NCI-H146 treated with DMSO at 0.1 percent for 48 hours (cell line): ENCODE data around the gene EPS8.

Source experiments
- DNase-seq: peaks from one replicate; lab custom pipeline; 2025; ENCODE audit not compliant: unreplicated experiment; lab: John Stamatoyannopoulos, UW

The EPS8 gene

GRCh38 chr12:15580431-15580830, 208.8 kb downstream of the EPS8 start:
- DNase-seq, result peak; percentile 34

GRCh38 chr12:15575671-15576541, 213.3 kb downstream of the EPS8 start:
- no peak for DNase-seq

- no peak for DNase-seq
These were observed 214.8 kb downstream of the EPS8 start for GRCh38 chr12:15574353-15574752.
